Measurements from ENCODE around the gene MMP21. TPM values are rescaled to one million over a fixed set of nuclear protein-coding genes. Genes with fewer than 3 reads are reported as not detected.

MMP21 gene, protein sequence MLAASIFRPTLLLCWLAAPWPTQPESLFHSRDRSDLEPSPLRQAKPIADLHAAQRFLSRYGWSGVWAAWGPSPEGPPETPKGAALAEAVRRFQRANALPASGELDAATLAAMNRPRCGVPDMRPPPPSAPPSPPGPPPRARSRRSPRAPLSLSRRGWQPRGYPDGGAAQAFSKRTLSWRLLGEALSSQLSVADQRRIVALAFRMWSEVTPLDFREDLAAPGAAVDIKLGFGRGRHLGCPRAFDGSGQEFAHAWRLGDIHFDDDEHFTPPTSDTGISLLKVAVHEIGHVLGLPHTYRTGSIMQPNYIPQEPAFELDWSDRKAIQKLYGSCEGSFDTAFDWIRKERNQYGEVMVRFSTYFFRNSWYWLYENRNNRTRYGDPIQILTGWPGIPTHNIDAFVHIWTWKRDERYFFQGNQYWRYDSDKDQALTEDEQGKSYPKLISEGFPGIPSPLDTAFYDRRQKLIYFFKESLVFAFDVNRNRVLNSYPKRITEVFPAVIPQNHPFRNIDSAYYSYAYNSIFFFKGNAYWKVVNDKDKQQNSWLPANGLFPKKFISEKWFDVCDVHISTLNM
- not detected in 2 replicates for total RNA-seq

DNA sequence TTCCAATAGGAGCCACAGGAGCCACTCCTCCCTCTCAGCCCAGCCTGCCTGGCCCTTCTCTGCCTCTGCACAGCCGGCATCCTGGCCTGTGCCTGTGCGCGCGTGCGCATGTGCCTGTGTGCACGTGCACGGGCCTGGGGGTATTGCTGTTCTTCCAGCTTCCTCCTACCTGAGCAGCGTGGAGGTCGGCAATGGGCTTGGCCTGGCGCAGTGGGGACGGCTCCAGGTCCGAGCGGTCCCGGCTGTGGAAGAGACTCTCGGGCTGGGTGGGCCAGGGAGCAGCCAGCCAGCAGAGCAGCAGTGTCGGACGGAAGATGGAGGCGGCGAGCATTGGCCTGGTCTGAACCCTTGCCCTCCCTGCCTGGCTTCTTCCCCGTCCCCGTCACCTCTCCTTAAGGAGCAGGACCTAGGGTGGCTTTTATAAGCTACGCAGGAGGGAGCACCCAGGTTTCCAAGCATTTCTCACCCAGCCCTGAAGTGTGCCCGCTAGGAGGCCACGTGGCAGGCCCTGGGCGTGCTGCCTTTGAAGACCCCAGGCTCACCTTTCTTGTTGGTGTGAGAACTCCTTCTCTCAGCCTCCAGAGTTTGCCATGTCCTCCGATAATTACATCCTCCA lies at the start of gene MMP21:
Gene MMP21 (minus strand): TSS at position 331 of the 616 bp plus-strand sequence. CDS start 0 bp downstream, at position 331.

DNA sequence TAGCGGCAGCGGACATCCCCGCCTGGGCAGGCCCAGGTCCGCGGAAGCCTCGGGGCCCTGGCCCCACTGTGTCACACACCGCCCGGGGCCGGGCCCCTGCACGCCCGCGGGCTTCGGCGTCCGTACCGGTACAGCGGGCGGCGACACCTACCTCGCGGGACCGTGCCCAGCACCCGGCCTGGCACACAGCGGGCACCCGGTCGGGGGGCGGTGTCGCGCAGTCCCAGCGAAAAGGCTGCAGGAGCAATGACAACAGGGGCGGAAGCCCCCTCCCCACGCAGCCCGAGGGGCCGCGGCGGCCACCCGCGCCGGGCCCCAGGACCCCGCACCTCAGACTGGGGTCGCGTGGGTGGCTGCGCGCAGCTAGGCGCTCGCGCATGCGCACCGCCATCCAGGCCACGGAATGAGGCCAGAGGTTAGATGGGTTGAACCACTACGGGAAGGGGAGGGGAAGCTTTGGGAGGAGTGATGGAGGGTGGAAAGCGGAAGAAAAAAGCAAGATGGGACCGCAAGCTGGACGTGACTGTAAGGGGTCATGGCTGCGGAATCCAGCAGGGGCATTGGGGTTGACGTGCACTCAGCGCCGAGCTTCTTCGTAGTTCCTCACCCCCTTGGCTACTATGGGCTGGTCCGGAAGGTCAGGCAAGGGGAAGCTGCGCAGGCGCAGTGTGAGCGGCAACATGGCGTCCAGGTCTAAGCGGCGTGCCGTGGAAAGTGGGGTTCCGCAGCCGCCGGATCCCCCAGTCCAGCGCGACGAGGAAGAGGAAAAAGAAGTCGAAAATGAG lies 47.4 kb upstream of the MMP21 start, which contains the start of the genes BCCIP and UROS:
Gene BCCIP (plus strand): TSS at position 669 of the 785 bp plus-strand sequence. CDS start 12 bp downstream, at position 681.
Gene UROS (minus strand): TSS at position 381 of the 785 bp plus-strand sequence. CDS start 6,759 bp downstream, outside the sequence.

DNA sequence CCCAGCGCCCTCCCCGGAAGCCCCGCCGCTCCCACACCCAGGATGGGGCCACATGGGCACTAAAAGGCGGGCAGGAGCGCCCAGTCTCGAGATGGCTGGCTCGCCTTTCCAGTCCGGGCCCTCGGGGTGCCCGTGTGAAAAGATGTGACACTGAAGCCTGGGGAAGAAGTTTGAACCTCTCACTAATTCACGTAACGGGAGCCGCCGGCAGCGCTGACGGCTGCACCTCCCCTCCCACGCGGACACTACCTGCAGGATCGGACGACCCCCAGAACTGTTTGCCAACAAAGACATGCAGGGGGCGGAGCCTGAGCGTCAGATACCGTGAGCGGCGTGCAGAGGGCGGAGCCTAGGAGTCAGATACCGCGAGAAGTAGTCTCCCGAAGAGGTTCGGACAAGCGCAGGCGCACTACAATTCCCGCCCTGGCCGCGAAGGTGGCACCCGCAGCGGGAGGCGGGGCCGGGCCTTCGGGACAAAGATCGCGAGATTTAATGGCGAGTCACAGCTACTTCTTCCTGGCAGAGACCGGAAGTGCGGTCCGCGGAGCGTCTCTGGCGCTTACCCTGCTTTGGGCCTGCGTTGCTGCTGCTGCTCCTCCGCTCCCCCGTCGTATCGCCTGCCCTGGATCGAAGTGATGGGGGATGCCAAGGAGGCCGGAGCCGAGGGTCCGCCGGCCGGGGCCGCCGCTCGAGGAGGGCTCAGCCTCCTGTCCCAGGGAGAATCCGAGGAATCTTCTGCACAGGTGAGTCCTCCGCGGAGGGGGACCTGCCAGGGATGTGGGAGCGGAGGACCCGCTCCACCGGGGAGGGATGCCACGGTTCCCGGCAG lies 56.2 kb downstream of the MMP21 start, which contains the start of gene EDRF1:
Gene EDRF1 (plus strand): TSS at position 537 of the 829 bp plus-strand sequence. CDS start 99 bp downstream, at position 636.

Other genes starting within 250 kb of the MMP21 start
- not detected in 2 replicates for gene TEX36, start 92.7 kb downstream of the MMP21 start, total RNA-seq
- 10.5 and 12.1 TPM in 2 replicates for gene EDRF1, start 56.1 kb downstream of the MMP21 start, total RNA-seq
- 58.9 and 72.0 TPM in 2 replicates for gene UROS, start 47.4 kb upstream of the MMP21 start, total RNA-seq
- gene BCCIP, start 47.7 kb upstream of the MMP21 start, total RNA-seq = 67.8 and 71.8 TPM in 2 replicates
- gene DHX32, start 105.5 kb upstream of the MMP21 start, total RNA-seq = 35.1 and 41.3 TPM in 2 replicates
- 6.1 and 10.2 TPM in 2 replicates for gene FANK1, start 120.7 kb upstream of the MMP21 start, total RNA-seq

Data from airway epithelial cell (primary cell).